CD4-positive, alpha-beta T cell treated with Interleukin-15 for 4 hours (primary cell): ENCODE data around the gene PARG.
"Not testable (repeated sequence)": the region's sequence is repeated elsewhere in the genome, so short reads cannot be mapped to it uniquely, and the experiment has no call there.

Experiments used
- DNase-seq: peaks from one replicate; pipeline ENCODE4 v3.0.0-alpha.2; 2020; ENCODE audit warnings: low spot score

Gene PARG

DNA sequence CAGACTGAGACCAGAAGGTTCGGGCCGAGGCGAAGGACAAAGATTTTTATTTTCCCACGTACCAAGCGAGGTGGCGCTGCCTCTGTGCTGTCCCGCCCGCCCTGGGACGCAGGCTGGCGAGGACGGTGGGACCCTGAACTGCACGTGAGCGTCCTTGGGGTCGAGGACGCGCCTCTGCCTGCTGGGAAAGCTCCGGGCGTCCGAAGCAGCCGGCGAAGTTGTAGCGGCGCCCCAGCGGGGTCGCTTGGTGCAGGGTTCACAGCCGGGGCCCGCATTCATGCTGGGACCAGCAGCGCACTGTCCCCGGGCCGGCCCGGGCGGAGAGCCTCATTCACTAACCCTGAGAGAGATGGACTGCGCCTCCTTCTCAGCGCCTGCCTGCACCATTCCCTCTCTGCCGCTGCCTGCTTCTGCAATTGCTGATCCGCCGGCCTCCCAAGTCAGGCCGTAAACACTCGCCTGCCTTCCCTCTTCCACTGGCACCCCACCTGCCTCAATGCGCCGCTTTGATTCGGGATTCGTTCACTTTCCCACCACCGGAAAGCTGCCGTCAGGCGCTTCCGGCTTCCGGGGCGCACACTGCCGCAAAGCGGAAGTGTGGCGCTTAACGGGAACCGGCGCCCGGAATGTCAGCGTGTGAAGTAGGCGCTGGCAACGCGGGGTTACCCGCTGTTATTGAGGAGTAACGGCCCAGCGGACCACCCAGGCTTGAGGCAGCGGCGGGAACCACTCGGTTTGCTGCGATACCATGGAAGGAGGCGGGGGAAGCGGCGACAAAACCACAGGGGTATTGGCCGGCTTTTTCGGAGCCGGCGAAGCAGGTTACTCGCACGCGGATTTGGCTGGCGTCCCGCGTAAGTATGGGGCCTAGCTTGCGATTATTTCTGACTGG lies at the start of gene PARG, which contains the start of gene TIMM23B:
Gene PARG (minus strand): TSS at position 581 of the 892 bp plus-strand sequence. CDS start 302 bp downstream, at position 279.
Gene TIMM23B (plus strand): TSS at position 607 of the 892 bp plus-strand sequence. CDS start 142 bp downstream, at position 749.
- DNase-seq, result peak; percentile 82

DNA sequence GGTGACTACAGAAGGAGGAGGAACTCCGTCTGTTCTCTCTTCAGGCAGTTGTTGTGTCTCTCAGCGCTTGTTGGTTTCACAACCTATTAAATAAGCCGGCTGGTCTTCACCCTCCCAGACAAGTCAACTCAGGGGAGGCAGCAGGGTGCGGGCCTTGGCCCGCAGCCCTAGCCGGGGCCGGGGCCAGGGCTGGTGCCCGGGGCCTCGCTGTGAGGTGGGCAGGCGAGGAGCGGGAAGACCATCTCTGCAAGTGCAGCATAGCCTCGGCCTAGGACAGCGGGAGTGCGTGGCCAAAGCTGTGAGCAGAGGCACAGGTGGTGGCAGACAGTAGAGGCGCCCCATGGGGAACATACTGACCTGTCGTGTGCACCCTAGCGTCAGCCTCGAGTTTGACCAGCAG lies 46.5 kb upstream of the PARG start, which contains the start of gene AGAP6:
Gene AGAP6 (plus strand): TSS at position 31 of the 400 bp plus-strand sequence. CDS start 310 bp downstream, at position 341.
- DNase-seq, result not testable (repeated sequence)

- DNase-seq, result not testable (repeated sequence)
Observed at GRCh38 chr10:49987207-49987606, 45.4 kb upstream of the PARG start.

DNA sequence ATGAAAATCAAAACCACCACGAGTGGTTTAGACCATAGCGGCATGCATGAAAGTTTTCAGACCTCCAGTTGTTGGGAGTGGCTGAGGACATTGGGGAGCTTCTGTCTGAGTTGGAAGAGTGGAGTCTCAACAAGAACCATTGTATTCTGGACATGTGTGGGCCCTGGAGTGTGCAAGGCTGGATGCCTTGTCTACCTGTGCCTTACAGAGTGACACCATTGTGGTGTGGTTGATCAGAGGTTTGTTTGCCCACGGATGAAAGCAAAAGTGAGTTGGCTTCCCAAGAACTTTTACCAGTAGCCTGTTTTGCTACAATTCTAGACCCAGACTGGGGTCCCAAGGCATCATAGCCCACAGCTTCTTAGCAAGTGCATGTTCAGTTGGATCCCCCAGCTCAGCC lies 35.9 kb upstream of the PARG start:
- DNase-seq, result not testable (repeated sequence)

- not testable (repeated sequence) for DNase-seq
Observed at GRCh38 chr10:49972094-49972493, 30.3 kb upstream of the PARG start.

GRCh38 chr10:49971466-49971865 lies 29.6 kb upstream of the PARG start:
- not testable (repeated sequence) for DNase-seq

DNA sequence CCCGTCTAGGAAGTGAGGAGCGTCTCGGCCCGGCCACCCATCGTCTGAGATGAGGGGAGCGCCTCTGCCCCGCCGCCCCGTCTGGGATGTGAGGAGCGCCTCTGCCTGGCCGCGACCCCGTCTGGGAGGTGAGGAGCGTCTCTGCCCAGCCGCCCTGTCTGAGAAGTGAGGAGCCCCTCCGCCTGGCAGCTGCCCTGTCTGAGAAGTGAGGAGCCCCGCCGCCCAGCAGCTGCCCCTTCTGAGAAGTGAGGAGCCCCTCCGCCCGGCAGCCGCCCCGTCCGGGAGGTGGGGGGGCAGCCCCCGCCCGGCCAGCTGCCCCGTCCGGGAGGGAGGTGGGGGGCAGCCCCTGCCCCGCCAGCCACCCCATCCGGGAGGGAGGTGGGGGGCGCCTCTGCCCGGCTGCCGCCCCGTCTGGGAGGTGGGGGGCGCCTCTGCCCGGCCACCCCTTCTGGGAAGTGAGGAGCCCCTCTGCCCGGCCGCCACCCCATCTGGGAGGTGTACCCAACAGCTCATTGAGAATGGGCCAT lies 28.6 kb upstream of the PARG start:
- DNase-seq, result not testable (repeated sequence)

- DNase-seq, result not testable (repeated sequence)
Observed at GRCh38 chr10:49953122-49953521, 11.3 kb upstream of the PARG start.

DNA sequence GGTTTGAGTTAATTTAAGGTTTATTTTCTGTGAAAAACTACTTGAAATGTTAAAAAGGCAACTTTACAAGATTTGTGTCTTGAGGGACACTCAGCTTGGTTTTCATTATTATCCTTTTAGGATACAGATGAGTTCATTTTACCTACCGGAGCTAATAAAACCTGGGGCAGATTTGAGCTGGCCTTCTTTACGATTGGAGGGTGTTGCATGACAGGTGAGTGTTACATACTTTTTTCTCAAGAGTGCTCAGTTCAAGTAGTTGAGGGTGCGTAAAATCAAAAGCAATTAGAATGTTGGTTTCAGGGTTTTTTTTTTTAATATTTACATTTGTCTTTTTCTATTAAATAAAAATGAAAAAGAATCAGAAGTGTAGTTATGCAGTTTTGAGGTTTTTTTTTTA lies 10.2 kb upstream of the PARG start:
- DNase-seq, result not testable (repeated sequence)

DNA sequence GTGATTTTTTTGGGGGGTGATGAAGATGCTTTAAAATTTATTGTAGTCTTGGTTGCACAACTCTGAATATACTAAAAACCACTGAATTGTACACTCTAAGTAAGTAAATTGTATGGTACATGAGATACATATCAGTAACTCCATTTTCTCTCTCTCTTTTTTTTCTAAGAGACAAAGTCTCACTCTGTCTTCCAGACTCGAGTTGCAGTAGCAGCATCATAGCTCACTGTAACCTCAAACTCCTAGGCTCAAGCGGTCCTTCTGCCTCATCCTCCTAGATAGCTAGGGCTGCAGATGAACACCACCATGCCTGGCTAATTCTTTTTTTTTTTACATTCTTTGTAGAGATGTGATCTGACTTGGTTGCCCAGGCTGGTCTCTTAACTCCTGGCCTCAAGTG lies 6.9 kb upstream of the PARG start:
- DNase-seq, result not testable (repeated sequence)

GRCh38 chr10:49948142-49948541 lies 6.3 kb upstream of the PARG start:
- not testable (repeated sequence) for DNase-seq

DNA sequence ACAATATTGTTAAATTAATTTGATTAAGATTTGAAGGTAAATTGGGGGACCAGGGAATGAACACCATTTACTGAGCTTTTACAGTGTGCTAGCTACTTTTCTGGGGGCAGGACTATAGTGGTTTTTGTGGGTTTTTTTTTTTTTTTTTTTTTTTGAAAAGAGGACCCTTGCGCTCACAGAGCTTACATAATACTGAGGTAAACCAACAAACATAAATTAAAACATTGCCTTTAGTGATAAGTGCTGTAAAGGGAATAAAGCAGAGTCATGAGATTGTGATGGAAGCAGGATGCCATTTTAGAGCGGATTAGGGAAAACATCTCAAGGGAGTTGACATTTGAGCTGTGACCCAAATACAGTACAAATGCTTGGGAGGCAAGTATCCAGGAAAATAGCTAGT lies 1.8 kb upstream of the PARG start:
- DNase-seq, result not testable (repeated sequence)

DNA sequence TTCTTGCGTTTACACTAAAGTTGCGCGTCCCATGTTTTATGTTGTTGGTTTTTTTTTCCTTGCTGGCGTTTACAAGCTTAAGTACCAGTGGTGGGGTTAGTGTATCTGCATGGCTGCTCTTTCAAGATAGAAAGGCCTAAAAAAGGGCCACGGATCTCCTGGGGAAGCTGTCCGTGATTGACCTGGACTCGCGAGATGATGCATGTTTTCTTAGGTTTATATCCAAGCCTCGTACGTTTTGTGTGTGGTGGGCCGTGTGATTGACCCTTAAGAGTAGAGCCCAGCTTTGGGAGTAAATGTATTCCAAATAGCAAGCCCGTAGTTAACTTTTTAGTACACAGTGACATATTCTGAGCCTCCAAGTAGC lies 495 bp upstream of the PARG start:
- not testable (repeated sequence) for DNase-seq

GRCh38 chr10:49931959-49932728 lies 9.7 kb downstream of the PARG start:
- not testable (repeated sequence) for DNase-seq

DNA sequence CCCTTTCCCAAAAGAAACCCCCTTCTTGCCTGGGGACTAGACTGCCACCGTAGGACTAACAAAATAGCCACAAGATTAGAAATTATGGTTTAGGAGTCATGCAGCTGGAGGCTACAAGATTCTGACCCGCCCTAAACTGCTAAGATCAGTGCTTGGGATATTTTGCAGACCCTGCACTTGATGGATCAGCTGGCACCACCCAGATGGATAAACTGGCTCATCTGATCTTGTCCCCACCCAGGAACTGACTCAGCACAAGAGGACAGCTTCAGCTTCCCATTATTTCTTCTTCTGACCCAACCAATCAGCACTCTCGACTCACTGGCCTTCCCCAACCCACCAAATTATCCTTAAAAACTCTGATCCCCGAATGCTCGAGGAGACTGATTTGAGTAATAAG lies 10.6 kb downstream of the PARG start:
- not testable (repeated sequence) for DNase-seq

DNA sequence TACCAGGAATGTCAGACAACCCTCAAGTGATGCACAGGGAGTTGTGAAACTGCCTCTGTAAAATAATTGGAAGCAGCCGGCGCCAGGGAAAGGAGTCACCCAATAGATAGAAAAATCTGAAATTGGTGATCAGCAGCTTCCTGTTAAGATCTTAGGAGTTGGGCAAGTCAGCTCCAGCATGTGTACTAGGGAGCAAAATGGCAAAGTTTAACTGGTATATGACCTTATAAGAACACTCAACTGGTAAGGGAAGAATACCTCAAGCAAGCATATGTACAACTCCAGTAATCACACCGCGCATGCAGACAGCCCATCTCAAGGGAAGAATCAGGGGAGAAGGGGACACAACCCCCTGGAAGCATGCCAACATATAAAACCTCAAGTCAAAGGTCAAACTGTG lies 18.3 kb downstream of the PARG start:
- not testable (repeated sequence) for DNase-seq

DNA sequence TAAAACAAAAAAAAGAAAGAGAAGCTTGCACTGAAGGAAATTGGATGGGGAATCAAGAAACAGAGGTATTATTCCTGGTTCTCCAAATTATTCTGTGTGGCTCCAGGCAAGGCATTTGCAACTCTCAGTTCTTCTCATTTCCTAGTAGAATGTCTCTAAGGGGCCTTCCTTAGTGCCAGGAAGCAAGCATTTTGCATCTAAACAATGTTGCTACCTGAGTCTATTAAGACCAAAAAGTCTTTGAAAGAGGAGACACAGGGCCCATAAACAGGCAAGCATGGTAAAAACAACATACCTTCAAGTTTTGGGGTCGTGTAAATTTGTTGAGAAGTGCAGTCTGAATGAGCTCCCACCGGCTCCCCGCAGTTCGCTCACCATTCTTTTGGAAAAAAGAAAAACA lies 19.8 kb downstream of the PARG start:
- not testable (repeated sequence) for DNase-seq

GRCh38 chr10:49917927-49918326 lies 23.9 kb downstream of the PARG start:
- DNase-seq, result not testable (repeated sequence)

DNA sequence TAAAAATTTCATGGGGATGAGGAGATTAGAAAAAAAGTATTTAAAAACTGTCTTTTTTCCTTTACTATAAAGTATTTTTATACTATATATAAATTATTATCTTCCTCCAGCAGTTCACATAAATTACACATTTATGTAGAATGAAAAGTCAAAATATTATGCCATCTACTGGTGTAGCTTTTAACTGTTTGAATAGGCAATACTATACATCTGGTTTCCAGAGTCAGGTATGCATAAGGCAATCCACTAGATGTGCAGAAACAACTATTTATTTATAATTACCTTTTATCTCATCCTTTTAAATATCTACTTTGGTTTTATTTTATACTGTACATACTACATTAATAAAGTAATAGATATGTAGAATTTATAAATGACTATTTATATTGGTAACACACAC lies 25.4 kb downstream of the PARG start:
- DNase-seq, result not testable (repeated sequence)

GRCh38 chr10:49910295-49910694 lies 31.5 kb downstream of the PARG start:
- not testable (repeated sequence) for DNase-seq

DNA sequence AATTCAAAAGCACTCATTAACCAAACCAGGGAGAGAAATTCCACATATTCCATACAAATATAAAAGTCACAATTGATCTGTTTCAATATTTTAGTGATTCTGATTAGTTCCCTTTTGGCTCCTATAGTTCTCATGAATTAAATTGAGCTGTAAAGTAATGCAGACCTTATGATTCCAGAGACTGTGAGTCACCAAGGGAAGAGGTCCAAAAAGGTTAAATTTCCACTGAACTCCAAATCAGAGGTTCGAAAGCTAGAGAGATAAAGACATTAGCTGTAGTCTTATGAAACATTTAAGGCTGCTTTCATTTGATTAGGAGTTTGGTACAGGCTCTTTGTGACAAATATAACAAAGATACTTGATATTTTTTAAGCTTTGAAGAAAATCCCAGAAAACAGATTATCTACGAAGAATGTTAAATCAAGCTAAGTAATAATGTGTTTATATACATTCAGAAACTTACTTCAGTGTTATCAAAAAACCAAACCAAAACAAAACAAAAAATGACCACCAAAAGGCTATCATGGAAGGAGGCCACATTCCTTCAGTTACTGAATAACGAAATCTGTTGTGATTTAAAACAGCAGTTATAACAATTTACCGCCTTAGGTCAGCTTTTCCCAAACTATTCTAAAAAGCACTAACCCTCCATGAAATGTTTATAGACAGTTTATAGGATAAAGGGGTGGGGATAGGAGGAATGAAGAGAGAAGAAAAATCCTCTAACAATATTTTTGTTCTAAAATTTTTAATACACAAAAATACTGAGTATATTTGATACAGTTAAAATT lies 33.3 kb downstream of the PARG start:
- DNase-seq, result not testable (repeated sequence)
